RCC 7860 (cell line): Measurements from ENCODE around the gene TMED3.

Experiments
- DNase-seq: peaks from one replicate; pipeline ENCODE4 v3.0.0-alpha.2; 2015; ENCODE audit warnings: low spot score
- FAIRE-seq: peaks from 2 replicates; lab custom pipeline; 2012; peaks lifted over from hg19 to GRCh38; lab: Jason Lieb, UNC

TMED3 gene

GRCh38 chr15:79372428-79372827 lies 61.5 kb downstream of the TMED3 start:
- no peak for FAIRE-seq
- DNase-seq = no peak
